ENCODE data around the gene FSTL4. TPM values are rescaled to one million over a fixed set of nuclear protein-coding genes. Genes with fewer than 3 reads are reported as not detected.

Gene FSTL4
- total RNA-seq, 1 donor from 2014 or later, result not detected

GRCh38 chr5:133249593-133249992, 362.7 kb downstream of the FSTL4 start:
- DNase-seq (ENCODE audit: low spot score), result no peak

- no peak for DNase-seq (ENCODE audit: low spot score)
Measured at GRCh38 chr5:133247881-133248624, 364.3 kb downstream of the FSTL4 start.

- no peak for DNase-seq (ENCODE audit: low spot score)
Measured at GRCh38 chr5:133247151-133247709, 365.1 kb downstream of the FSTL4 start.

- DNase-seq (ENCODE audit: low spot score), result no peak
Measured at GRCh38 chr5:133246376-133247150, 365.8 kb downstream of the FSTL4 start.

GRCh38 chr5:133246053-133246370, 366.3 kb downstream of the FSTL4 start:
- no peak for DNase-seq (ENCODE audit: low spot score)

- DNase-seq (ENCODE audit: low spot score), result no peak
Measured at GRCh38 chr5:133245191-133246052, 366.9 kb downstream of the FSTL4 start.

GRCh38 chr5:133244242-133244641, 368.1 kb downstream of the FSTL4 start:
- DNase-seq (ENCODE audit: low spot score), result no peak

- DNase-seq (ENCODE audit: low spot score), result no peak
Measured at GRCh38 chr5:133243196-133243595, 369.1 kb downstream of the FSTL4 start.

GRCh38 chr5:133242221-133242835, 370.0 kb downstream of the FSTL4 start:
- DNase-seq (ENCODE audit: low spot score), result no peak

GRCh38 chr5:133241179-133242092, 370.9 kb downstream of the FSTL4 start:
- DNase-seq (ENCODE audit: low spot score), result no peak

- DNase-seq (ENCODE audit: low spot score), result no peak
Measured at GRCh38 chr5:133240425-133241091, 371.8 kb downstream of the FSTL4 start.

- DNase-seq (ENCODE audit: low spot score), result peak; percentile 82
Measured at GRCh38 chr5:133238426-133239205, 373.7 kb downstream of the FSTL4 start.

- DNase-seq (ENCODE audit: low spot score), result peak; percentile 49
Measured at GRCh38 chr5:133236976-133237375, 375.4 kb downstream of the FSTL4 start.

GRCh38 chr5:133236541-133236951, 375.8 kb downstream of the FSTL4 start:
- DNase-seq (ENCODE audit: low spot score), result peak; percentile 88

GRCh38 chr5:133235696-133236426, 376.5 kb downstream of the FSTL4 start:
- DNase-seq (ENCODE audit: low spot score), result peak; percentile 83

- DNase-seq (ENCODE audit: low spot score), result peak; percentile 73
Measured at GRCh38 chr5:133234911-133235310, 377.4 kb downstream of the FSTL4 start.

GRCh38 chr5:133234273-133234672, 378.1 kb downstream of the FSTL4 start:
- peak; percentile 87 for DNase-seq (ENCODE audit: low spot score)

- peak; percentile 78 for DNase-seq (ENCODE audit: low spot score)
Measured at GRCh38 chr5:133233616-133234015, 378.7 kb downstream of the FSTL4 start.
